CD4-positive, alpha-beta T cell treated with Interleukin-21 for 1 hour (primary cell): ENCODE results near the gene IFNB1.

Experiments used
- DNase-seq: peaks from one replicate; pipeline ENCODE4 v3.0.0-alpha.2; 2020

The IFNB1 gene

GRCh38 chr9:21060919-21061561, 16.7 kb downstream of the IFNB1 start:
- DNase-seq: peak; percentile 12

GRCh38 chr9:21056931-21057330, 20.8 kb downstream of the IFNB1 start:
- no peak for DNase-seq

GRCh38 chr9:21053851-21054250, 23.9 kb downstream of the IFNB1 start:
- no peak for DNase-seq

- DNase-seq: no peak
Measured at GRCh38 chr9:21047281-21047691, 30.5 kb downstream of the IFNB1 start.

- no peak for DNase-seq
Measured at GRCh38 chr9:21043841-21044240, 33.9 kb downstream of the IFNB1 start.

- no peak for DNase-seq
Measured at GRCh38 chr9:21042466-21042865, 35.3 kb downstream of the IFNB1 start.

- no peak for DNase-seq
Measured at GRCh38 chr9:21039302-21039701, 38.4 kb downstream of the IFNB1 start.

- no peak for DNase-seq
Measured at GRCh38 chr9:21037278-21037677, 40.5 kb downstream of the IFNB1 start.

DNA sequence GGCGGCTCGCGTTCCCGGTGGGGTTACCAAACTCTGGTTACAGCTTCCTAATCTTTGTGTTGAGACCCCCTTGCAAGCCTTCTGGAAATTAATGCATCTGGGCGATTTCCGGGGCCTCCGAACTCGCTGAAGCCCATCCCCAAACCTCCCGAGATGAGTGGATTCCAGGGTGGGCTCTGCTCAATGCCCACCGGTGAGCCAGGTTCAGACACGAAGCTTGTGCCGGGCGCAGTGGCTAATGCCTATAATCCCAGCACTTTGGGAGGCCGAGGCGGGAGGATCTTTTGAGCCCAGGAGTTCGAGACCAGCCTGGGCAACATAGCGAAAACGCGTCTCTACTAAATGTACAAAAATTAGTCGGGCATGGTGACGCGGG, 45.9 kb downstream of the IFNB1 start:
- no peak for DNase-seq

- peak; percentile 73 for DNase-seq
Measured at GRCh38 chr9:21031091-21031807, 46.5 kb downstream of the IFNB1 start, which contains the start of gene HACD4. Gene HACD4 (minus strand): TSS chr9:21031640. CDS start chr9:21031590, 50 bp downstream.

GRCh38 chr9:21030389-21031035, 47.2 kb downstream of the IFNB1 start:
- peak; percentile 45 for DNase-seq

DNA sequence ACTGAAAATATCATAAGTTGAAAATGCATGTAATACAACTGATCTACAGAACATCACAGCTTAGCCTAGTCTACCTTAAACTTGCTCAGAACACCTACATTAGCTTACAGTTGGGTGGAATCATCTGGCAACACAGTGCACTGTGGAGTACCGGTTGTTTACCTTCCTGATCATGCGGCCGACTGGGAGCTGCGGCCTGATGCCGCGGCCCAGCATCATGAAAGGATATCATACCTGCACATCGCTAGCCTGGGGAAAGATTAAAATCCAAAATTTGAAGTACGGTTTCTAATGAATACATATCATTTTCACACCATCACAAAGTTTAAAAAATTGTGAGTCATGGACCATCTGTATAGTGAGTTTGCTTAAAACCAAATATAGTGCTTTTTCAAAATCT, 48.1 kb downstream of the IFNB1 start:
- no peak for DNase-seq

GRCh38 chr9:21028466-21028865, 49.3 kb downstream of the IFNB1 start:
- DNase-seq: no peak

DNA sequence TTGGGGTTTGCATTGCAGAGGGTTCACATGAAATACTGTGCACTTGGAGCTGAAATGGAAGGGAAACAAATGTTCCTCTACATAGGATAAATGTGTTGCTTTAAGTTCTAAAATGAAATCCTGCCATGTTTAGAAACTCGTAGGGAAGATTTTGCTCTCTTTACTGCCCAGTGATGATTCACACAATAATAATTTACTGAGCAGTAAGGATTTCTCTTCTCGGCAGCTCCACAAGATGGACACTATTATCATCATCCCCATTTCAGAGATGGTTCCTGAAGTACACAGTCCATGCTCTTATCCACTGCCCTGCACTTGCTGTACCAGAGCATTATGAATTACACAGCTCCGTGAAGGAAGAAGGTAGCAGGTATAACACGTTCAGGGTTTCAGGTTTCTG, 50.4 kb downstream of the IFNB1 start:
- DNase-seq: no peak
